NCI-H82 treated with DMSO at 0.1 percent for 48 hours (cell line): ENCODE results near the gene BDNF.

ENCODE experiments used
- DNase-seq: peaks from one replicate; lab custom pipeline; 2025; ENCODE audit not compliant: unreplicated experiment; lab: John Stamatoyannopoulos, UW

BDNF gene

DNA sequence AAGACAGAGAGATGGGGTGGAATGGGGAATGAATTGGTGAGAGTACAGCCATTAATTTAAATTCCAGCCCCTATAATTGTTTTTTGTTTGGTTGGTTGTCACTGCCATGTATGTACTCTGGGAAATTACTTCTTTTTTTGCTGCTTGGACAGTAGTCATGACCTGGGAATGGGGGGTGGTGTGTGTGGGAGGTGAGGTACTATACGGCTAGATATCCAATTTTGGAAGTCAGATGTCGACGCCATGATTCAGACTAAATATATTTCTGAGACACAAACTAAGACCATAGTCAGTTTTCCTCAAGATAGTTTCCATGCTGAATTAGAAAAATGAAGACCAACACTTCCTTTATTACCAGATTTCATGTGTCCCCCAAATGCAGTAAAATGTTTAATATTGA, 7.4 kb upstream of the BDNF start:
- no peak for DNase-seq

DNA sequence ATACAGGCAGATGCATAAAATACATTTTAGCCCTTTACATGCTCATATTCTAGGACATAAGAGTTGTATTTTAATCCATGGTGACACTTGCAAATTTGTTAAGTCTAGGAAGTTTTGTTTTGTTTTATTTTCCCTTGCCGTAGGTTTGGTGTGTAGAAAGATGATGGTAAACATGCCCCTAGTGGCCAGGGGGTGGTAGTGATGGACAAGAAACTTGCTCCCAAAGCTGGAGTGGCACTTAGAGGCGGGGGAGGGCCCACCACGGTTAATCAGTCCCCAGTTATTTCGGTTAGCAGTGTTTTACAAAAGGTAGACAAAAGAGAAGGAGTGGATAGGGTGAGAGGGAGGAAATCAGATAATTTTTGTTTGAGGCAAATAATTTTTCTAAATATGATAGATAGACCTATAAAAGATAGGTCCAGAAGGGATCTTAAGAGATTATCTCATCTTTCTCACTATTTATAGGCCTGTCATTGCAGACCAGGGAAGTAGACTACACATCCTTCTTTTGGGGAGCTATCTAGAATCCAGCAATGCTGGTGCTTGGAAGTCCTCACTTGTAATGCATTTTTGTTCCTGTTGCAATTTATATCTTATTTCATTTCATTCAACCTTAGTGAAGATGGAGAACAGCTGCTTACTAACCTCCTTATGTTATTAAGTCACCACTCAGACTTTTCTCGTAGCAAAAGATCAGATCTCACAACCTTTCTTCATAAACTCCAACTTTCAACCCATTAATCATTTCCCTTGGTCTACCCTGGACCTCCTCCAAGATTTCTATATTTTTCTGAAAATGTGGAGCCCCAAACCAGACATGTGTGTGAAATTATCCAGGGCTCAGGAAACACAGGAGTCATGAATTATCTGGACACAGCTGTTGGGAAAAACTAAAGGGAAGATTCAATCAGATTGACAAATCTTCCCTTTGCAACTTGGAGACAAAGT, 5.9 kb upstream of the BDNF start:
- DNase-seq, result peak; percentile 43

DNA sequence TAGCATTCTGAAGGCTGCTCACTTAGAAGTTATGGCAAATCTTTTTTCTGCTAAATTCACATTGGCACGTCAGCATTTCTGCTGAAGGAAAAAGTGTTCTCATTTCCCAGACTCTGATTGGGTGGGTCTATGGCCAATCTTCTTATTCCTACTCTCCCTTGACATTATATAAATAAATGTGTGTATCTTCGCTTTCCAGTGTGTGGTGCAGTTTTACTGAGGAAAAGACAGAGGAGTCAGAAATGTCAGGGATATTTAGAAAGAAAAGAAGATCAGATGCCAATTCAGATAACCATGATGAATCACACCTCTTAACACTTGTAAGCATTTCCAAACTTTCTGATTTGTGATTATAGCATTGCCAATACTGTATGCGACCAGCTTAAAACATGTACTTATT, 3.2 kb upstream of the BDNF start:
- no peak for DNase-seq

- no peak for DNase-seq
Observed at GRCh38 chr11:27702811-27703210, 2.6 kb upstream of the BDNF start.

DNA sequence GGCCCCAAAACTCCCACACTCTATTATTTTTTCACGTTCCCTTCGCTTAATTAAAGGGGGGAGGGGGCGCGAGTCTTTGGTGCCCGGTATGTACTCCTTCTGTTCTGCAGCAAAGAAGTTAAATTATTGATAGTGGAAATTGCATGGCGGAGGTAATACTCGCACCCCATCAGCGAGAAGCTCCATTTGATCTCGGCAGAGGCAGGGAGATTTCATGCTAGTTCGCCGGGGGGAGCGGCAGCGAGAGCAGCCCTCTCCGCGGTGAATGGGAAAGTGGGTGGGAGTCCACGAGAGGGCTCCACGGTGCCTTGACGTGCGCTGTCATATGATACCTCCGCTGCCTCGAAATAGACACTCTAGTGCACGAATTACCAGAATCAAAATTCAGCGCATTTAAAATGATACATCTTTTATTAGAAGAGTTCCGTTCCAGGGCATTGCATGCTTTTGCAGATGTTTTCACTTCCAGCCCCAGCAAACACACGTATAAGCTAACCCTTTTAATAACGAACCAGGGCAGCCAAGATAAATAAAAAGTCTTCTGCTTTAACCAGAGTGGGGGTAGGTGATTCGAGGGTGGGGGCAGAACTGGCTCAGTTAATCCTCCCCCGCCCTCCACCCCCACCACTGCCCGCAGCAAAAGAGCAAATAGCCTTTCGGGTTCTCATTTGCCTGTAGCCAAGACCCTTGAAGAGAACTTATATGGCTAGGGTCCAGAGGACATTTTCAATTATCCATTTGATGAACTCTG, 1.3 kb upstream of the BDNF start:
- DNase-seq, result peak; percentile 27

DNA sequence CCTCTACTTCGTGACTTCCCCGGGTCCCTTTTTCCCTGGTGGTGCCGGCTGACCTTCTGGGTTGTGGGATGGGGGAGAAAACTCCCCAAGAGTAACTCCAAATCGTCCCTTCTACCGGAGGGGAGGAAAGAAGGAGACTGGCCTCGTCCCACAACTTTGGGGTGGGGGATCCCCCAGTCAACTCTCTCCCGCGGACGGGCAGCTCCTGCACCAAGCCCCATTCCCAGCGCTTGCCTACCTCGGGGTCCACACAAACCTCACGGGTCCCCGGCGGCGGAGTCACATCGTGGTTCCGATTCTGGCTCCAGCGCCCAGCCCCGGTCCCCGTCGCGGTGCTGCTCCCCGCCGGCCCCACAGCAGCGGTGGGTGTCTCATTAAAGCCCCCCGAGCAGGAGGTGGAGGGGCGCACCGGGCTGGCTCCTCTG, 317 bp downstream of the BDNF start:
- DNase-seq, result no peak

GRCh38 chr11:27699242-27699925, 871 bp downstream of the BDNF start:
- DNase-seq, result no peak

DNA sequence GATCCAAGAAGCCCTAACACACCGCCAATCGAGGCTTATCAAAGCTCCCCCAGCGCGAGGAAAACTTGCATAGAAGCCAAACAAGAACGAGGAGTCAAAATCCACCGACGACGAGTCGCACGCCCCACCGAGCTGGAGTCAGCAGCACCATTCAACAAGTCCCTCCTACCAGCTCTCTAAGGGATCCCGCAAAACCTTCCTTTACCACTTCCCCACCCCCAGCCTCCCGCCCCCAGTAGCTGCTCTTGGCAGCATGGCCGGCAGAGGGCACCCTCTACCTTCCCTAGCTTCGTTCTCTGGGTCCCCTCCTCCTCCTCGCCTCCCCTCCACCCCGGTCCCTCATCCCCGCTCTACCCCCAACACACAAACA, 1.4 kb downstream of the BDNF start:
- DNase-seq, result peak; percentile 61

- no peak for DNase-seq
Observed at GRCh38 chr11:27697679-27698275, 2.5 kb downstream of the BDNF start.

DNA sequence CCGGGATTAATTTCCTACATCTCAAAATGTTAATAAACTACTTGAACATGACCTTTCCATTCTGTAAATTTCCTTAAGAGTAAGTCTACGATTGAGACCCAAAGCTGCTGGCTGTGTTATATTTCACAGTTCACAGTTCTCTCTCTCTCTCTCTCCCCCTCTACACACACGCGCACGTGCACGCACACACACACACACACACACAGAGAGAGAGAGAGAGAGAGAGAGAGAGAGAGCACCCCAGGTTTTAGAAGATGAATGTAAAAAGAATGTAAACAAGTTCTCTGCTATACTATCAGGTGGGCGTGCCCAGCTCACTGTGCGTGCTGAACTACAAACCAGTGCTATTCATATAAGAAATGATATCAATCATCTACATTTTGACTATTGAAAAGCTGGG, 3.3 kb downstream of the BDNF start:
- no peak for DNase-seq

GRCh38 chr11:27696115-27696514, 4.1 kb downstream of the BDNF start:
- no peak for DNase-seq

- DNase-seq, result no peak
Observed at GRCh38 chr11:27694992-27695391, 5.3 kb downstream of the BDNF start.

- no peak for DNase-seq
Observed at GRCh38 chr11:27693398-27693797, 6.9 kb downstream of the BDNF start.

DNA sequence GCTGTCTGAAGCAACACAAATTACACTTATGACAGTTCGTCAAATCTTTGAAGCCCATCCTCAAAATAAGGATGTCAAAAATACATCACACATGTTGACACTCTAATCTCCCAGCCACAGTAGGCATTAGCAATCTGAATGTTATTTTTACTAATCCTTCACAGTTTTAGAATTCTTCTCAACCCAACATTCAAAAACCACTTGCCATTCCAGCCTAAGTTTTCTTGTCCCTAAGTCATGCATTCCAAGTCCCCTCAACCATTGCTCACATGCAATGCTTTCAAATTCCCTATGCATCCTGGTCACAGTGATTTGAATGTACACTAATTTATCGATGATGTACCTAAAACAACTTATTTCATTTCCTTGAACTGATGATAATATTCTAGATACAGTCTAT, 7.5 kb downstream of the BDNF start:
- no peak for DNase-seq

- DNase-seq, result peak; percentile 6
Observed at GRCh38 chr11:27688076-27688475, 12.2 kb downstream of the BDNF start.

DNA sequence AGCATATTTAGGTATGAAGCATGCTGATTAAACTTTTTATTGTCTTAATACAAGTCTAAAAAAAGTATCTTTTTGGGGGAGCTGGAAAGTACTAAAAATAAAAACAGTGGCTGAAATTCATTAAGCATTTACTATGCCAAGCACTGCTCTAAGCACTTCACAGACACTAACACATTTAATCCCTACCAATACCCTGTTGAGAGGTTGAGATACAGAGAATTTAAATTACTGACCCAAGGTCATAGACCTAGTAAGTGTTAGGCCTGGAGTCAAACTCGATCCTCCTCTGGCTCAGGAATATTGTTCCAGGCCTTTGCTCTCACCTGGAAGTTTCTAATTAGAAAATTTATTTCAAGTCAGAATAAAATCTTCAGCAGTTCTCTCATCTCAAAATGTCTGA, 18.6 kb downstream of the BDNF start:
- DNase-seq, result no peak

GRCh38 chr11:27679136-27680015, 20.9 kb downstream of the BDNF start:
- DNase-seq, result no peak

DNA sequence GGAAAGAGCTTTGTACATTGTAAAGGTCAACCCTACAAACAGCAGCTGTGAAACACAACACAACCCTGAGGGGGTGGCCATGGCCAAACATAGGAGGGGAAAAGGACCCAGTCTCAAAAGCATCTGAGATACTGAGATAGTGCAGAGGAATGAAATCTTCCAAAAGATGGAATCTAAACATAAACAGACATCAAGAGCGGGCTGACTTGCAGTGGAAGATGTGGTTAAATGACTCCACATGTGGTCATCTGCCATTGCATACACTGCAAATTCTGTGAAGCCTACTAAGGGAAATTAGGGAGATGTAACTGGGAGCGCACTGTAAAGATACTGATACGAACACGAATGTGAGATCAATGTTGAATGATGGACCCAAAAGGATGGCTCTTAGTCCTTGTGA, 22.0 kb downstream of the BDNF start:
- no peak for DNase-seq

- no peak for DNase-seq
Observed at GRCh38 chr11:27677108-27677507, 23.1 kb downstream of the BDNF start.

DNA sequence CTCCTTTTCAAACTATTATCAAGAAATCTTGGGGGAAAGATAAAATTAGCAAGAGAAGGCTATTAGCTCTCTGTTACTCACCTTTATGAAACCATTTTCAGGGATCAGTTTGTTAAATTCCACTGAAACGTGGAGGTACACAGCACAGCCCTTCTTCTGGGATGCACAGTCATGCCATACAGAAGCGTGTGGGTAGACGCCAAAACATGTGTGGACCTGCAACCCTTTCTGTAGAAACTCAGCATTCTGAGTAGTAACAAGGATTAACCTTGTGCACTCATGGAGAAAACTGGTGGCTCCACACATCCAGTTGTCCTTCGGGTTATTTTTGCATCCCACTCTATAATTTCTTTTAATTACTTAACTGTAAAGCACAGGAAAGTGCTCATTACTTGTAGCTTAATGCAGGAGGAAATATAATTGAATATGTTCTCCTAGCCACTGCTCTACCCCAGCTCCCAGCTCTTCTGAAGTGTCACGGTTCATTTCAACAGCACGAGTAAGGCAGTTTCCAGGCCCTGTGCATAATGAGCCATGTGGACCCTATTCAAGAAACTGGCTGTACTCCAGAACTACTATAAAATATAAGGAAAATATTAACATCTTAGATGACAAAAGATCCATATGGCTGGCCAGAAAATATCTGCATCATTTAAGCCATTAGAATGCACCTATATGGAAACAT, 26.1 kb downstream of the BDNF start:
- DNase-seq, result no peak
